ENCODE results near the gene MICALL2. TPM values are rescaled to one million over a fixed set of nuclear protein-coding genes. Genes with fewer than 3 reads are reported as not detected.

The MICALL2 gene
- total RNA-seq, 2 donors from 2014 or later, result 23.3 to 26.7 TPM

GRCh38 chr7:1431634-1432380, 27.5 kb downstream of the MICALL2 start:
- H3K4me3 ChIP-seq, result no peak overlapping the region
- H3K4me1 ChIP-seq, result peaks cover 8% of the 10 kb centered on the region
- WGBS, 2 donors, result 31% methylated on average over 7 to 22 of the region's 22 CpGs
- TF ChIP-seq CTCF (IDR thresholded peaks at IDR 0.05), result no peak
- no peak for ATAC-seq
- no peak for DNase-seq
- no peaks in the 10 kb centered on the region for H3K9me3 ChIP-seq
- no peak overlapping the region for H3K27ac ChIP-seq
- intact Hi-C loops (cut with DNase I), result no loop called here
- no peaks in the 10 kb centered on the region for H3K36me3 ChIP-seq (replicated peaks in 1 of 2; ENCODE audit: insufficient read depth in 1 of 2, low read depth in 2 of 2)
- H3K27me3 ChIP-seq, result peaks cover 0 to 25% of the 10 kb centered on the region in 2 donors

GRCh38 chr7:1431226-1431625, 28.0 kb downstream of the MICALL2 start:
- no peak overlapping the region for H3K27ac ChIP-seq
- DNase-seq (no peak), ATAC-seq (no peak)
- no peaks in the 10 kb centered on the region for H3K9me3 ChIP-seq
- WGBS, 2 donors, result 52% methylated on average over 7 to 10 of the region's 10 CpGs
- intact Hi-C loops (cut with DNase I), result no loop called here
- H3K36me3 ChIP-seq (replicated peaks in 1 of 2; ENCODE audit: insufficient read depth in 1 of 2, low read depth in 2 of 2), result no peaks in the 10 kb centered on the region
- TF ChIP-seq POLR2A (IDR thresholded peaks at IDR 0.05) (no peak), CTCF (IDR thresholded peaks at IDR 0.05) (no peak)
- no peak overlapping the region for H3K4me3 ChIP-seq
- H3K27me3 ChIP-seq, result peaks cover 0 to 25% of the 10 kb centered on the region in 2 donors
- peaks cover 8% of the 10 kb centered on the region for H3K4me1 ChIP-seq

GRCh38 chr7:1430056-1430845, 29.0 kb downstream of the MICALL2 start:
- Histone ChIP-seq H3K27ac (no peak overlapping the region), H3K27me3 (peaks cover 0 to 25% of the 10 kb centered on the region in 2 donors), H3K4me1 (peaks cover 8% of the 10 kb centered on the region), H3K4me3 (no peak overlapping the region), H3K36me3 (replicated peaks in 1 of 2; ENCODE audit: insufficient read depth in 1 of 2, low read depth in 2 of 2) (no peaks in the 10 kb centered on the region), H3K9me3 (no peaks in the 10 kb centered on the region)
- no peak for ATAC-seq
- 56 to 58% methylated on average over 9 to 32 of the region's 32 CpGs for WGBS, 2 donors
- no peak for DNase-seq
- TF ChIP-seq CTCF (IDR thresholded peaks at IDR 0.05), result no peak
- TF ChIP-seq POLR2A (IDR thresholded peaks at IDR 0.05), result no peak
- intact Hi-C loops (cut with DNase I), result no loop called here

- Histone ChIP-seq H3K36me3 (replicated peaks in 1 of 2; ENCODE audit: insufficient read depth in 1 of 2, low read depth in 2 of 2) (no peaks in the 10 kb centered on the region), H3K27ac (no peak overlapping the region), H3K9me3 (no peaks in the 10 kb centered on the region), H3K27me3 (peaks cover 0 to 25% of the 10 kb centered on the region in 2 donors), H3K4me1 (peaks cover 8% of the 10 kb centered on the region), H3K4me3 (no peak overlapping the region)
- intact Hi-C loops (cut with DNase I), result no loop called here
- TF ChIP-seq POLR2A (IDR thresholded peaks at IDR 0.05) (no peak), CTCF (IDR thresholded peaks at IDR 0.05) (no peak)
- ATAC-seq (no peak), DNase-seq (no peak)
- 47 to 48% methylated on average over 13 to 20 of the region's 20 CpGs for WGBS, 2 donors
These were observed 30.2 kb downstream of the MICALL2 start for GRCh38 chr7:1428941-1429501.

All from body of pancreas (tissue), 4 donors.